Effector memory CD4-positive, alpha-beta T cell (primary cell): Measurements from ENCODE around the gene CTR9.
"Not testable (repeated sequence)": the region's sequence is repeated elsewhere in the genome, so short reads cannot be mapped to it uniquely, and the experiment has no call there.

ENCODE experiments used
- DNase-seq, 3 donors: peaks; one replicate each; pipeline ENCODE4 v3.0.0-alpha.2; 2020
- H3K27ac ChIP-seq: 2 replicates; pipeline ENCODE4 v1.7.0; 2013; ENCODE audit warnings: mild to moderate bottlenecking, low read length, moderate library complexity; ENCODE audit not compliant: insufficient read depth, poor library complexity, severe bottlenecking
- H3K27me3 ChIP-seq: replicated peaks from 2 replicates; pipeline ENCODE4 v1.7.0; 2013; ENCODE audit warnings: mild to moderate bottlenecking, low read length; ENCODE audit not compliant: insufficient read depth, control insufficient read depth, poor library complexity, severe bottlenecking
- H3K36me3 ChIP-seq: 2 replicates; pipeline ENCODE4 v1.7.0; 2013; ENCODE audit warnings: mild to moderate bottlenecking, low read length, moderate library complexity; ENCODE audit not compliant: control insufficient read depth, insufficient read depth
- H3K4me1 ChIP-seq: 2 replicates; pipeline ENCODE4 v1.7.0; 2013; ENCODE audit warnings: low read length, mild to moderate bottlenecking; ENCODE audit not compliant: control insufficient read depth, insufficient read depth, poor library complexity, severe bottlenecking
- H3K4me3 ChIP-seq: 2 replicates; pipeline ENCODE4 v1.7.0; 2013; ENCODE audit warnings: low read length, low read depth, mild to moderate bottlenecking; ENCODE audit not compliant: insufficient read depth, poor library complexity, severe bottlenecking
- H3K9me3 ChIP-seq: 2 replicates; pipeline ENCODE4 v1.7.0; 2013; ENCODE audit warnings: mild to moderate bottlenecking, low read length, moderate library complexity; ENCODE audit not compliant: control insufficient read depth

Gene CTR9

DNA sequence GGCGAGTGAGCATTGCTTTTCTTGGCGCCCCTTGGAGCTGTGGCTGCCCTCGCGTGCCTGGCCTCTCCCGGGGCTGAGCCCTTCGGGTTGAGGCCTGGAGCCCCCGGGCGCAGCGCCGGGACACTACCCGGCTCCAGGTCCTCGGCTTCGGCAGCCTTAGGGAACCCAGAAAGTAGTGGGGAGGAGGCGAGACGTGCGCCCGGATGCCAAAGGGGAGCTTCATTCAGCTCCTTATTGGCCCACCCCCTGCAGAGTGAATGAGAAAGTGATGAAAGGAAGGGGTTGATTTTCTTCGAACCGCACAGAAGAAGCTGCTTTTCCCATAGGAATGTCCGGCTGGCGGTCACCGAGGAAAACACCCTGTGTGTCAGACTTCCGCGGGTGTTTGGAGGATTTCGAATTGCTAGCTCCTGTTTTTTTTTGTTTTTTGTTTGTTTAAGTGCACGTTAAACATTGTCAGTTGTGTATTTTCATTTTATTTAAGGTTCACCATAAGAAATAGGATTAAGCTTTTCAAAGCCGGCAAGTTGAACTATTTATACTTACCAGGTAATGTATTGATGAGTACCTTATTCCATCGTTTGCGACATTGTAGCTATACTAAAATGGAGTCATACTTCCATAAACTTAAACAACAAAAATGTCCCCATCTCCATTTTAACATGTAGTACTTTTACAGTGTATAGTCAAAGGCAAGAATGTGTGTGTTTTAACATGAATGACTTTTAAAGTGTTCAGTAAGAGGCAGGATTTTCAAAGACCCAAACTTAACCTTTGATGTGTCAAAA, 58.5 kb downstream of the CTR9 start:
- DNase-seq, result peak in 1 of 3 donors; percentile 33
- Histone ChIP-seq H3K4me3 (peak overlapping the region; percentile 98), H3K36me3 (peaks cover 23% of the 10 kb centered on the region), H3K27me3 (no peaks in the 10 kb centered on the region), H3K4me1 (peaks cover 26% of the 10 kb centered on the region), H3K27ac (peak overlapping the region; percentile 94), H3K9me3 (no peaks in the 10 kb centered on the region)

DNA sequence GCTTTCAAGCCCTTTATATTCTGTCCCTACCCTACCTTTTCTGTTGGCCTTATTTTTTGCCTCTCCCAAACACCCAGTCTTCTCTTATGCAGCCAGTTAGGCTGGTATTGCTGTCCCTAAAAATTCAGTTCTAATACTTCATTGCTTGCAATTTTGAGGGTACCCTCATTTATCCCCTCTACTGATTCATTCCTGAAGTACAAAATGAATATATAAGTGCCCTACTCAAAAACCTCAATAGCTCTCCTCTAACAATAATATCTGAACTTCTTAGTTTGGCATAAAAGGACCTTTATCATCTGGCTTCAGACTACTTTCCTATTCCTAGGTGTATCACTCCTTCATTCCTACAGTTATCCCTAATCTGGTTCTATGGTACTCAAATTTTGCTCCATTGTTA, 62.9 kb downstream of the CTR9 start:
- Histone ChIP-seq H3K27ac (no peak overlapping the region), H3K4me1 (peaks cover 3% of the 10 kb centered on the region)
- no peak for DNase-seq

DNA sequence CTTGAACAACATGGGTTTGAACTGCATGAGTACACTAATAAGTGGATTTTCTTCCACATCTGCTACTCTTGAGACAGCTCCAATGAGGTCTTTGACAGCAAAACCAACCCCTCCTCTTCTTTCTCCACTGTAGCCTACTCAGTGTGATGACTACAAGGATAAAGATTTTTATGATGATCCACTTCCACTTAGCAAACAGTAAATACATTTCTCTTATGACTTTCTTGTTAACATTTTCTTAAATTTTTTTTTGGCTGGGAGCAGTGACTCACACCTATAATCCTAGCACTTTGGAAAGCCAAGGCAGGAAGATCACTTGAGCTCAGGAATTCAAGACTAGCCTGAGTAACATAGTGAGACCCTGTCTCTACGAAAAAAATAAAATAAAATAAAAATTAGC, 67.5 kb downstream of the CTR9 start:
- Histone ChIP-seq H3K9me3 (no peaks in the 10 kb centered on the region), H3K4me3 (no peak overlapping the region), H3K27ac (no peak overlapping the region), H3K4me1 (no peaks in the 10 kb centered on the region), H3K36me3 (no peaks in the 10 kb centered on the region), H3K27me3 (no peaks in the 10 kb centered on the region)
- no peak for DNase-seq

More for the DNA sequence above, 62.9 kb downstream of the CTR9 start:
- H3K27me3 ChIP-seq, result no peaks in the 10 kb centered on the region
- H3K9me3 ChIP-seq, result no peaks in the 10 kb centered on the region
- H3K4me3 ChIP-seq, result no peak overlapping the region
- H3K36me3 ChIP-seq, result no peaks in the 10 kb centered on the region

DNA sequence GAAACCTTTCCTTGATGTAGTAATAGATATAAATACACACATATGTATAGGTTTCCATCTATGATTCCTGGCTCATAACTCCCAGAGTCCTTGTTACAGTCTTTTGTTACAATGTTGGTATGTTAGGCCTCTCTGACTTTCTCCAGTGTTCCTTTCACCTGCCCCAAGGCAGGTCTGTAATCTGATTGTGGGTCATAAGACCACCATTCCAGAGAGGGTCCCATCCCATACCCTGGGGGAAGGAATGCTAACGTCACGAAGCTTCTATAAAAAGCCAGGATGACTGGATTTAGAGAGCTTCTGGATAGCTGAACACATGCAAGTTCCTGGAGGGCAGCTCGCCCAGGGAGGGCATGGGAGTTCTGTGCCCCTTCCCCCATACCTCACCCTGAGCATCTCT, 71.4 kb downstream of the CTR9 start:
- not testable (repeated sequence) for H3K9me3 ChIP-seq, H3K4me3 ChIP-seq, H3K36me3 ChIP-seq, DNase-seq, H3K27me3 ChIP-seq, H3K4me1 ChIP-seq, H3K27ac ChIP-seq

DNA sequence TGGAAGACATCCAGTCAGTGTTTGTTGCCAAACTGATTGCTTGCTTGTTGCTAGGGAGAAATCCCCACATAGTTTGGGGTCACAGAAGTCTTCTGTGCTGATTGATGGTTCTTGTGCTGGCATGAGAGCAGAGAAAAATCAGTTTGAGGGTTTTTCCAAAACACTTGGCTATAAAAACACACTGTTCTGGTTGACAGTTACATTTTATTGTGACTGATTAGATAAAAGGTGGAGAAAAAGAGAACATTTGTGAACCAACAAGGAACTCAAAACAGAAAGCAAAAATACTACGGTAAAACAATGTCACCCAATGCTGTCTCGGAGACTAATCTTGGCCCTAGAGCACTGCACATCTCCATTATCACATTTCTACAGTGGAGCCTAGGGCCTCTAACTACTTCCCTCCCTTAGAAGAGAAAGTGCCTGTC, 72.1 kb downstream of the CTR9 start:
- no peak overlapping the region for H3K4me3 ChIP-seq
- H3K27ac ChIP-seq, result no peak overlapping the region
- DNase-seq, result no peak

DNA sequence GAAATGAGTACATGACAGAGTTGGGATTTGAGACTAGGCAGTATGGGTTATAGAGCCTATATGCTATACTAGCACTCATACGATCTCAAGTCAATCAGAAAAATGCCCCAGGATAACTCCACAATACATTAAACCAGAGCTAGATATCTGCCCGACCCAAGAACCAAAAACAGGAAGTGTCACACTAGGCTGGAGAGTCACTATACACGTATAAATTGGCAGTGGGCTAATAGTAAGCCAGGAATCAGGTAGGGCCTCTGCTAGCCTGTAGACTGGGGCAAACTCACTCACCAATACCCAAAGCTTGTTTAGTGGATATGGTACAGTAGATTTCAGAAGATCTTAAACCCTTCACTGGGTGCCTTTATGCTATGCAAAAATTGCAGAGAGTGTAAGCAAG, 73.8 kb downstream of the CTR9 start:
- no peaks in the 10 kb centered on the region for H3K4me1 ChIP-seq
- no peaks in the 10 kb centered on the region for H3K9me3 ChIP-seq
- H3K27ac ChIP-seq, result no peak overlapping the region
- DNase-seq, result no peak
- H3K27me3 ChIP-seq, result no peaks in the 10 kb centered on the region
- no peak overlapping the region for H3K4me3 ChIP-seq
- H3K36me3 ChIP-seq, result no peaks in the 10 kb centered on the region

More for the DNA sequence above, 72.1 kb downstream of the CTR9 start:
- H3K9me3 ChIP-seq, result no peaks in the 10 kb centered on the region
- no peaks in the 10 kb centered on the region for H3K4me1 ChIP-seq
- no peaks in the 10 kb centered on the region for H3K27me3 ChIP-seq
- no peaks in the 10 kb centered on the region for H3K36me3 ChIP-seq

DNA sequence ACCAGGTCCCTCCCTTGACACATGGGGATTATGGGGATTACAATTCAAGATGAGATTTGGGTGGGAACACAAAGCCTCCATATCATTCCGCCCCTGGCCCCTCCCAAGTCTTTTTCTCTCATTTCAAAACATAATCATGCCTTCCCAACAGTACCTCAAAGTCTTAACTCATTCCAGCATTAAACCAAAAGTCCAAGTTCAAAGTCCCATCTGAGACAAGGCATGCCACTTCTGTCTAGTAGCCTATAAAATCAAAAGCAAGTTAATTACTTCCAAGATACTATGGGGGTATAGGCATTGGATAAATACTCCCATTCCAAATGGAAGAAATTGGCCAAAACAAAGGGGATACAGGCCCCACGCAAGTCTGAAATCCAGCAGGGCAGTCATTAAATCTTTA, 77.4 kb downstream of the CTR9 start:
- Histone ChIP-seq H3K9me3 (no peaks in the 10 kb centered on the region), H3K4me1 (no peaks in the 10 kb centered on the region), H3K27ac (no peak overlapping the region), H3K27me3 (no peaks in the 10 kb centered on the region), H3K4me3 (no peak overlapping the region), H3K36me3 (no peaks in the 10 kb centered on the region)
- DNase-seq, result no peak

DNA sequence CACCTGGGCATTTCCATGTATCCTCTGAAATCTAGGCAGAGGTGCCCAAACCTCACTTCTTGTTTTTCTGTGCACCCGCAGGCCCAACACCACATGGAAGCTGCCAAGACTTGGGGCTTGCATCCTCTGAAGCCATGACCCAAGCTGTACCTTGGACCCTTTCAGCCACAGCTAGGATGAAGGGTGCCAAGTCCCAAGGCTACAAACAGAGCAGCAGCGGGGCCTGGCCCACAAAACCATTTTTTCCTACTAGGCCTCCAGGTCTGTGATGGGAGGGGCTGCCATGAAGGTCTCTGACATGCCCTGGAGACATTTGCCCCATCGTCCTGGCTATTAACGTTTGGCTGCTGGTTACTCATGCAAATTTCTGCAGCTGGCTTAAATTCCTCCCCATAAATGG, 78.1 kb downstream of the CTR9 start:
- H3K27me3 ChIP-seq, result no peaks in the 10 kb centered on the region
- H3K9me3 ChIP-seq, result no peaks in the 10 kb centered on the region
- H3K27ac ChIP-seq, result no peak overlapping the region
- H3K4me3 ChIP-seq, result no peak overlapping the region
- no peak for DNase-seq
- no peaks in the 10 kb centered on the region for H3K4me1 ChIP-seq
- no peaks in the 10 kb centered on the region for H3K36me3 ChIP-seq
